CD4-positive, alpha-beta T cell treated with Interleukin-4 for 1 hour (primary cell): ENCODE results near the gene CD226.
A peak's percentile ranks its signal among the peaks of the same experiment; 100 is the strongest.
"Not testable (repeated sequence)": the region's sequence is repeated elsewhere in the genome, so short reads cannot be mapped to it uniquely, and the experiment has no call there.

ENCODE experiments used
- DNase-seq, 2 donors: peaks; one replicate each; pipeline ENCODE4 v3.0.0-alpha.2; 2020 to 2022

CD226 gene

DNA sequence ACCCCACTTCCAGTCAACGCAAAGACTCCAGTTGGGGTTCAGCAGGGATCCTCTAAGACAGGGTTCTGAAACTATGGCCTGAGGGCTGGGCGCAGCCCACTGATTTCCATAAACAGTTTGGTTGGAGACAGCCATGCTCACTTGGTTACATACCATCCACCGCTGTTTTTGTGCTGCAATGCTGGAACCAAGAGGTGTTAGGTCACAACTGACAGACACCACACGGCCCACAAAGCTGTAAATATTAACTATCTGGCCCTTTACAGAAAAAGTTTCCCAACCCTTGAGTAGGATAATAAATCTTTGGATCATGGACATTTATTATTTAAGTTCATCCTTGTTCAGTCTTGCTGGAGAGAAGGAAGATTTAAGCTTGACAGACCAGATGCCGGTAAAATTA lies 8.4 kb upstream of the CD226 start:
- DNase-seq = no peak

- peak in 1 of 2 donors; percentile 45 for DNase-seq
These were observed 7.2 kb upstream of the CD226 start for GRCh38 chr18:69954719-69955480.

DNA sequence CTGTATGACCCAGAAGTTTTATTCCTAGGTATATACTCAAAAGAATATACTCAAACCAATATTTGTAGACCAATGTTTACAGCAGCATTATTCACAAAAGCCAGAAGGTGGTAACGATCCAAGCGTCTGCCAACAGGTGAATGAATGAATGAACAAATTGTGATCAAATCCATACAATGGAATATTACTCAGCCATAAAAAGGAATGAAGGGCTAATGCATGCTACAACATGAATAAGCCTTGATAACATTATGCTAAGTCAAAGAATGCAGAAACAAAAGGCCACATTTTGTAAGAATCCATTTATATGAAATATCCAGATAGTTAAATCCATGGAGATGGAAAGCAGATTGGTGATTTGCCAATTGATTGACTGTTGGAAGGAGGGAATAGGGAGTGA lies 5.5 kb upstream of the CD226 start:
- DNase-seq = no peak

GRCh38 chr18:69951182-69951581 lies 3.5 kb upstream of the CD226 start:
- no peak for DNase-seq

GRCh38 chr18:69949538-69949936 lies 1.9 kb upstream of the CD226 start:
- no peak for DNase-seq

DNA sequence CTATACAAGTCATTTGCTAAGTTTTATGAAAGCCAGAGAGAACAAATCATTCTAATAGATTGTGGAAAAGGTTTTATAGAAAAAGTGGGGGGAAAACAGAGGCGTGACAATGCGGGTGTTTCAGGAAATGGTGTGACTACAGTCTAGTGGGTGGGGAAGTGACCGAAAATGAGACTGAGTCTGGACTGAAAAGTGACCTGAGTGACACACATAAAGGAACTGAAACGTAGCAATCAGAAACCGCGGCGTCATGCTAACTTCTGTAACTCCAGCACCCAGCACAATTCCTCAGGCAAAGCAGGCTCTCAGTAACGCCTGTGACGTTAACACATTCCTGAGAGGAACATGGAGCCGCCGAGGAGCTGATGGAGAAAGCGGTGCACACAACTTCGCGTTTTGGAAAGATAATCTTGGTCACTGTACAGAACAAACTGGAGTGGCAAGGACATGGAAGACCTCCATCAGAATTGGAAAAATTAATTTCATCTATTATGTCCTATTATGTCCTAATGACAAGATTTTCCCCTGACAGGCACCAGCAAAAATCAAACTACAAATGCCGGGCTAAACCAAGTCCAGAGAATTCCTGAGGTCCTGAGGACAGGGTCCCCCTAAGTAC lies 1.4 kb upstream of the CD226 start:
- DNase-seq = peak; percentile 55 to 62

GRCh38 chr18:69948256-69948655 lies 583 bp upstream of the CD226 start:
- DNase-seq = no peak

DNA sequence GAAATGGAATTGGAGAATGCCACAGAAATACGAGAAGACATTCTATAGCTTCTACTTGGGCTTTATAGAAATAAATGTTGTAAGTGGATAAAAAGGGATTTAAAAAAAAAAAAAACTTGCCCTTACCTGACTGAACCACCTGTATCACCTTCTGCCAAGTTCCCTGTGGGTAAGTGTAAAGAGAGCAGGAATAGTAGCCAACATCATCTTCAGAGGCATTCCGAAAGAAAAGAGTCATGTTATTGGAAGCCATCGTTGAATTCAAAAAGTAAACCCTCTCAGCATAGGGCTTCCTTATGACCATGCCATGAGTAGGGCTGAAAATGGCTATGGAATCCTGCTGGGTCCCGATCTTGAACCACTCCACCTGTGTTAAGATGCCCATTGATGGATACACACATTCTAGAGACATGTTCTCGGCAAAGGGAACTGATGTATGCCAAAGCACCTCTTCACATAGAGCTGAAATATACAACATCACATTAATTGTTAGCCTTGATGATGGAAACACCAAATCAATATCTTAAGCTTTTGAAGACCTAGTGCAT lies 991 bp downstream of the CD226 start:
- DNase-seq = no peak

- no peak for DNase-seq
These were observed 2.2 kb downstream of the CD226 start for GRCh38 chr18:69945220-69946114.

DNA sequence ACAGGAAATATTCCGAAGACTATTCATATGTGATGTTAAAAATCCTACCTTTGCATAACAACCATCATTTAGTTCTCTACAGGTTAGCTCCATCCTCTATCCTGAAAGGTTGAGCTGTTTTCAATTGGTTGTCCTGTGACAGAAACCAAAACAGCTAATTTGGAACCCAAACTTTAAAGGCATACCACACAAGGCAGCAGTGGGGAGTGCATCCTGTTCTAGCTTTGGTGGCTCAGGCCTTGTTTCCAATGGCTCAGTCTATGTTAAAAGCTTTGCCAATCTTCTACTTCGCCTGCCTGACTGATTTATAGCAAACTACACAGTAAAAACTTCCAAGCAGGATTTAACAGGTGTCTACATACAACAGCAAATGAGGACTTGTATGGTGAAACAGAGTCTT lies 3.2 kb downstream of the CD226 start:
- DNase-seq = no peak

- DNase-seq = peak in 1 of 2 donors; percentile 43
These were observed 4.7 kb downstream of the CD226 start for GRCh38 chr18:69943021-69943420.

DNA sequence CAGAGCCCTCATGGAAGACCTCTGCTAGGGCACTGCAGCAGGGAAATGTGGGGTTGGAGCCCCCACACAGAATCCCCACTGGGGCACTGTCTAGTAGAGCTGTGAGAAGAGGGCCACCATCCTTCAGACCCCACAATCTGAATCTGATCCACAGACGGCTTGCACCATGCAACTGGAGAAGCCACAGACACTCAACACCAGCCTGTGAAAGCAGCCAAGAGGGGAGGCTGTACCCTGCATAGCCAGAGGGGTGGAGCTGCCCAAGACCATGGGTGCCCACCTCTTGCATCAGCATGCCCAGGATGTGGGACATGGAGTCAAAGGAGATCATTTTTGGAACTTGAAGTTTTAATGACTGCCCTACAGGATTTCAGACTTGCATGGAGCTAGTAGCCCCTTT lies 6.5 kb downstream of the CD226 start:
- no peak for DNase-seq

GRCh38 chr18:69939812-69940211 lies 7.9 kb downstream of the CD226 start:
- DNase-seq = not testable (repeated sequence)

GRCh38 chr18:69936191-69936558 lies 11.5 kb downstream of the CD226 start:
- no peak for DNase-seq

- peak; percentile 81 to 86 for DNase-seq
These were observed 12.1 kb downstream of the CD226 start for GRCh38 chr18:69935319-69936190.

GRCh38 chr18:69934601-69935265 lies 12.9 kb downstream of the CD226 start:
- DNase-seq = peak in 1 of 2 donors; percentile 47

- DNase-seq = no peak
These were observed 18.5 kb downstream of the CD226 start for GRCh38 chr18:69929041-69929774.

- DNase-seq = no peak
These were observed 31.3 kb downstream of the CD226 start for GRCh38 chr18:69916412-69916811.

- DNase-seq = no peak
These were observed 38.8 kb downstream of the CD226 start for GRCh38 chr18:69908838-69909237.

GRCh38 chr18:69906765-69907164 lies 40.9 kb downstream of the CD226 start:
- no peak for DNase-seq

DNA sequence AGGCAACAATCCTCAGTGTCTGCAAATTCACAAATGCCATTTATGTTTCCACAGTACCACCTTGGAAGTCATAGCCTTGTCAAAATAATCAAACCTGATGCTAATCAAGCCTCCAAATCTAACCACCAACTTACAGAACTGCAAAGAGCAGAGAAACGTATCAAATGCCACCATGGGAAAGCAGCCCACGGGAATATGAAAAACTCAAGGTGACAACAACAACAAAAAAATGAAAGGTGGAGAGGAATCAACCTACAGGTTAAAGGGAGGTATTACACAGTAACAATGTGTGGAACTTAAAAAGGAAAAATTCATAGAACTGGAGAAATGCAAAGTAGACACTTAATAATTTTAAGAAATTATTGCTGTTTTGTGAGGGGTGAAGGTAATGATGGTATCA lies 46.7 kb downstream of the CD226 start:
- DNase-seq = no peak
